CD4-positive, alpha-beta T cell (primary cell): ENCODE measurements around the gene CMKLR1. TPM values are rescaled to one million over a fixed set of nuclear protein-coding genes. Genes with fewer than 3 reads are reported as not detected.

ENCODE experiments used
- ATAC-seq: fragments of 200-7000 bp; cut with Tn5 transposase; one replicate; pipeline ENCODE4 v1.10.0; 2022; ENCODE audit warnings: mild to moderate bottlenecking; ENCODE audit not compliant: poor library complexity
- CTCF ChIA-PET: fragments of 350-600 bp; sonication (Branson Sonifier 250); formaldehyde crosslinking; loops from one replicate; lab custom pipeline; 2021; ENCODE audit warnings: antibody characterized with exemption, inconsistent platforms; lab: Charles Lee
- POLR2A ChIA-PET: fragments of 350-600 bp; sonication (Branson Sonifier 250); formaldehyde crosslinking; loops from one replicate; lab custom pipeline; 2021; ENCODE audit warnings: antibody characterized with exemption, inconsistent platforms; lab: Charles Lee
- DNase-seq, 14 experiments: peaks; one replicate each; pipeline ENCODE4 v3.0.0-alpha.2; 2013 to 2020; ENCODE audit warnings: mixed read lengths in 2 of 14
- H3K27ac ChIP-seq, 2 donors: one replicate each; pipeline versions ENCODE4 v1.5.1 to v1.7.0; 2013; ENCODE audit warnings: low read length in 2 of 2, low read depth in 1 of 2, mild to moderate bottlenecking in 1 of 2
- H3K27me3 ChIP-seq, 2 experiments: 1 replicate in 1 of 2; 2 replicates in 1 of 2; pipeline versions ENCODE4 v1.6.1 to v1.7.0; 2013; ENCODE audit warnings: low read length in 2 of 2, control low read depth in 1 of 2, mild to moderate bottlenecking in 1 of 2, moderate library complexity in 1 of 2; ENCODE audit not compliant: insufficient read depth in 2 of 2, control insufficient read depth in 1 of 2
- H3K36me3 ChIP-seq: one replicate; pipeline ENCODE4 v1.6.1; 2013; ENCODE audit warnings: low read length, control low read depth; ENCODE audit not compliant: insufficient read depth
- H3K4me1 ChIP-seq: one replicate; pipeline ENCODE4 v1.6.1; 2013; ENCODE audit warnings: low read length, control low read depth; ENCODE audit not compliant: insufficient read depth
- H3K4me3 ChIP-seq: one replicate; pipeline ENCODE4 v1.5.1; 2013; ENCODE audit warnings: mild to moderate bottlenecking, low read length, moderate library complexity
- H3K9me3 ChIP-seq, 2 experiments: 1 replicate in 1 of 2; 2 replicates in 1 of 2; pipeline versions ENCODE4 v1.6.1 to v1.7.0; 2013; ENCODE audit warnings: low read length in 2 of 2, mild to moderate bottlenecking in 2 of 2, control low read depth in 1 of 2, moderate library complexity in 1 of 2; ENCODE audit not compliant: control insufficient read depth in 1 of 2, insufficient read depth in 1 of 2
- H3K27ac Mint-ChIP-seq: one replicate; pipeline ENCODE4 v1.8.0; 2020; ENCODE audit warnings: mixed read lengths
- H3K27me3 Mint-ChIP-seq: one replicate; pipeline ENCODE4 v1.8.0; 2021; ENCODE audit warnings: mixed read lengths
- H3K36me3 Mint-ChIP-seq: one replicate; pipeline ENCODE4 v1.8.0; 2021; ENCODE audit warnings: low read depth, mixed read lengths
- H3K4me1 Mint-ChIP-seq: one replicate; pipeline ENCODE4 v1.8.0; 2021; ENCODE audit warnings: low read depth, mixed read lengths
- H3K4me3 Mint-ChIP-seq: one replicate; pipeline ENCODE4 v1.8.0; 2020; ENCODE audit warnings: mild to moderate bottlenecking, mixed read lengths
- H3K9me3 Mint-ChIP-seq: one replicate; pipeline ENCODE4 v1.8.0; 2020; ENCODE audit warnings: mixed read lengths
- intact Hi-C, 2 experiments: fragments of 100-400 bp; cut with DNase I in 1 of 2; cut with micrococcal nuclease in 1 of 2; formaldehyde crosslinking; loops; one replicate each; pipeline versions ENCODE4 v1.15.1 to v1.9.0; 2023 to 2025; cut with DNase I, micrococcal nuclease
- total RNA-seq, 174 experiments: library from RNA in 2 of 174; stranded (reverse) in 2 of 174; gene quantifications; one replicate each; pipeline ENCODE4 v1.2.3 and lab custom pipeline; 2021 to 2026
- TF ChIP-seq, protein P1 (sequence below): fragments of 200-600 bp; IDR thresholded peaks from one replicate; pipeline ENCODE4 v1.8.0; 2022; ENCODE audit warnings: antibody characterized with exemption, mild to moderate bottlenecking

The CMKLR1 gene
- total RNA-seq, 2 experiments from 2014 or later: not detected

DNA sequence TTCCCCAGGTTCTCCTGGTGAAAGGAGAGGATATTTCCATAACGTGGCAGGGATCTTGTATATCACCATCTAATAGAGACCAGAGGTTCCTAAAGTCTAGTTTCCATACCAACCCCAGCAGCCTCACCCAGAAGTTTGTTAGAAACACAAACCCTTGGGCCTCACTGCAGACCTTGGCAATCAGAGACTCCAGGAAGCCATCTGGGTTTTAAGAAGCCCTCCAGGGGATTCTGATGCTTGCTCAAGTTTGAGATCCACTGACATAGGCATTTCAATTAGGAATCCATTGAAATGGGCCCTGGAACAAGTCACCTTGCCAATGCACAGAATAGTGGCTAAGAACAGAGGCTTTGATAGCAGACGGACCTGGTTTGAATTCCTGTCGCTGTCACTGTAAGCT lies 2.2 kb upstream of the CMKLR1 start:
- Mint-ChIP-seq H3K36me3 (no peaks in the 10 kb centered on the region), H3K27ac (no peak overlapping the region), H3K4me1 (no peaks in the 10 kb centered on the region), H3K9me3 (no peaks in the 10 kb centered on the region), H3K27me3 (peaks cover 37% of the 10 kb centered on the region), H3K4me3 (no peak overlapping the region)
- TF ChIP-seq, protein P1, sequence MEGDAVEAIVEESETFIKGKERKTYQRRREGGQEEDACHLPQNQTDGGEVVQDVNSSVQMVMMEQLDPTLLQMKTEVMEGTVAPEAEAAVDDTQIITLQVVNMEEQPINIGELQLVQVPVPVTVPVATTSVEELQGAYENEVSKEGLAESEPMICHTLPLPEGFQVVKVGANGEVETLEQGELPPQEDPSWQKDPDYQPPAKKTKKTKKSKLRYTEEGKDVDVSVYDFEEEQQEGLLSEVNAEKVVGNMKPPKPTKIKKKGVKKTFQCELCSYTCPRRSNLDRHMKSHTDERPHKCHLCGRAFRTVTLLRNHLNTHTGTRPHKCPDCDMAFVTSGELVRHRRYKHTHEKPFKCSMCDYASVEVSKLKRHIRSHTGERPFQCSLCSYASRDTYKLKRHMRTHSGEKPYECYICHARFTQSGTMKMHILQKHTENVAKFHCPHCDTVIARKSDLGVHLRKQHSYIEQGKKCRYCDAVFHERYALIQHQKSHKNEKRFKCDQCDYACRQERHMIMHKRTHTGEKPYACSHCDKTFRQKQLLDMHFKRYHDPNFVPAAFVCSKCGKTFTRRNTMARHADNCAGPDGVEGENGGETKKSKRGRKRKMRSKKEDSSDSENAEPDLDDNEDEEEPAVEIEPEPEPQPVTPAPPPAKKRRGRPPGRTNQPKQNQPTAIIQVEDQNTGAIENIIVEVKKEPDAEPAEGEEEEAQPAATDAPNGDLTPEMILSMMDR: no peak
- intact Hi-C loops: no loop called here
- no peak for ATAC-seq
- H3K4me3 ChIP-seq: no peak overlapping the region
- no peaks in the 10 kb centered on the region for H3K36me3 ChIP-seq
- ChIA-PET CTCF (no interaction called here), POLR2A (no interaction called here)
- peaks cover 0 to under 1% of the 10 kb centered on the region in 2 experiments for H3K9me3 ChIP-seq
- DNase-seq: no peak
- H3K27me3 ChIP-seq: peaks cover 3 to 20% of the 10 kb centered on the region in 2 experiments
- H3K4me1 ChIP-seq: no peaks in the 10 kb centered on the region
- H3K27ac ChIP-seq: no peak overlapping the region

DNA sequence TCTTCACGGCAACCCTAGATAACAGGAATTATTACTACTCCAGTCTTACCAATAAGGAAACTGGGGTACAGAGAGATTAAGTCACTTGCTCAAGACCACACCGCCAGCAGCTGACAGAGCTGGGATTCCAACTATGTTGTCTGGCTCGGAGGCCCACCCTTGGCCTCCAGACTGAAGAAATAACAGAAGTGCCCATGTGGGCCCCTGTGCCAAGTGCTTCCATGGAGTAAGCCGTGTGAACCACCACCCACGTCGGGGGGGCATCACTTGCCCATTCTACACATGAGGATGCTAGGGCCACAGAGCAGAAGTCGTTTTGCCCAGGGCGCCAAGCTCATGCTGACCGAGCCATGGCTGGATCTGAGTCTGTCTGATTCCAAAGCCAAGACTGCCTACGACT lies 926 bp upstream of the CMKLR1 start:
- H3K4me1 ChIP-seq: no peaks in the 10 kb centered on the region
- DNase-seq (no peak), ATAC-seq (no peak)
- TF ChIP-seq, protein P1: no peak
- Mint-ChIP-seq H3K27ac (no peak overlapping the region), H3K36me3 (no peaks in the 10 kb centered on the region), H3K4me1 (peaks cover 6% of the 10 kb centered on the region), H3K27me3 (peaks cover 37% of the 10 kb centered on the region), H3K9me3 (no peaks in the 10 kb centered on the region), H3K4me3 (no peak overlapping the region)
- ChIA-PET POLR2A (no interaction called here), CTCF (no interaction called here)
- H3K27ac ChIP-seq: no peak overlapping the region
- H3K9me3 ChIP-seq: peaks cover 0 to 4% of the 10 kb centered on the region in 2 experiments
- H3K27me3 ChIP-seq: peaks cover 3 to 20% of the 10 kb centered on the region in 2 experiments
- no peaks in the 10 kb centered on the region for H3K36me3 ChIP-seq
- intact Hi-C loops: no loop called here
- no peak overlapping the region for H3K4me3 ChIP-seq

DNA sequence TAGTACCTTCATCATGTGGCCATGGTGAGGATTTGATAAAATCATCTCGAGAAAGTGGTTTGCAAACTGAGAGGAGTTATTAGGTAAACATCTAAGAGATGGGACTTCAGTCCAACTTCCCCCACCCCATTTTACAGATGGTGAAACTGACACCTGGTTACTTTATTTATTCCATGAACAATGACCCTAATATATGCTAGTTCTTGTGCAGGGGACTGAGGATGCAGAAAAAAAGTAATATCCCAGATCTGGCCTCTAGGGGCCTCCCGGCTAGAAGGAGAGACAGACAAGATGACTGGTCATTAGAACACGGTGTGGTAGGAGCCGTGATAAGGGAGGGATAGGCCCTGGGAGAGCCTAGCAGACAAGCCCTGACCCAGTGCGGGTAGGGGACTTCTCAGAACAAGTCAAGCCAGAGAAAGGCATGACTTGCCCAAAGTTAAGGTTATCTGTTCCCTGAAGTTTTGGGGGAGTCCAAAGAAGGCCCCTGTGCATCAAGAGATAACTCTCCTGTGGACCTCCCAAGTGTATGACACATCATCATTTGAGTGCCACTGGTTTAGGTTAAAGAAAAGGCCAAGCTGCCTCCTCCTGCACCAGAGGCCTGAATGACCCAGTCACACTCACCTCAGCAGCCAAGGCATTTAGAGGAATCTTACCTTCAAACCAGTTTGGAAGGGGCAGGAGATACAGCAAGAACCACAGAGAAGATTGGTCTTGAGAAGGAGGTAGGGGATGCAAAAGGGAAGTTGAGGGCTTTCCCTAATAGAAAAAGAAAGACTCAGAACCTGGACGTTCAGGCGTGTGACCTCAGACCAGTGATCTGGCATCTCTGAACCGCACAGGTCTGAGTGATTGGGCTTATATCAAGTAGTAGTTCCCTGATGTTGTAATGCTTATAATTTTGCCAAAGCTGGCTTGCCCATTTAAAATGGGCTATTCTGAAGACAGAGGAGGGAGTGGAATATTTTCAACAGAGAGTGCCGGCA lies 1.6 kb downstream of the CMKLR1 start:
- peaks cover 37% of the 10 kb centered on the region for H3K27me3 Mint-ChIP-seq
- Histone ChIP-seq H3K4me1 (peaks cover 3% of the 10 kb centered on the region), H3K36me3 (no peaks in the 10 kb centered on the region), H3K4me3 (no peak overlapping the region), H3K27me3 (peaks cover 3 to 20% of the 10 kb centered on the region in 2 experiments), H3K27ac (no peak overlapping the region), H3K9me3 (peaks cover 0 to 4% of the 10 kb centered on the region in 2 experiments)
- intact Hi-C loops: no loop called here
- no peak overlapping the region for H3K4me3 Mint-ChIP-seq
- ChIA-PET CTCF (no interaction called here), POLR2A (no interaction called here)
- no peaks in the 10 kb centered on the region for H3K9me3 Mint-ChIP-seq
- no peaks in the 10 kb centered on the region for H3K36me3 Mint-ChIP-seq
- peaks cover 22% of the 10 kb centered on the region for H3K4me1 Mint-ChIP-seq
- no peak overlapping the region for H3K27ac Mint-ChIP-seq
- ATAC-seq (no peak), DNase-seq (peak in 3 of 14 experiments; percentile 22 to 30 (median 29))
- TF ChIP-seq, protein P1: peak; percentile 10
